GM19452 (cell line): ENCODE data around the gene SLC26A5.

ENCODE experiments used
- ATAC-seq: cut with Tn5 transposase; IDR thresholded peaks from one replicate; pipeline ENCODE4 v1.9.1; 2021; ENCODE audit not compliant: unreplicated experiment

Gene SLC26A5

GRCh38 chr7:103348452-103348851, 97.6 kb downstream of the SLC26A5 start:
- ATAC-seq, result no peak

- ATAC-seq, result peak; percentile 75
Measured at GRCh38 chr7:103347507-103348267, 98.3 kb downstream of the SLC26A5 start, which contains the start of gene PSMC2. Gene PSMC2 (plus strand): TSS chr7:103347643. CDS start chr7:103347712, 69 bp downstream.

GRCh38 chr7:103346396-103346795, 99.6 kb downstream of the SLC26A5 start:
- no peak for ATAC-seq

- peak; percentile 72 for ATAC-seq
Measured at GRCh38 chr7:103344453-103345149, 101.4 kb downstream of the SLC26A5 start, which contains the start of gene DNAJC2. Gene DNAJC2 (minus strand): TSS chr7:103344767. CDS start chr7:103344622, 145 bp downstream.

- ATAC-seq, result no peak
Measured at GRCh38 chr7:103343758-103344452, 102.1 kb downstream of the SLC26A5 start.

- no peak for ATAC-seq
Measured at GRCh38 chr7:103343332-103343731, 102.7 kb downstream of the SLC26A5 start.

GRCh38 chr7:103341466-103341865, 104.5 kb downstream of the SLC26A5 start:
- no peak for ATAC-seq

GRCh38 chr7:103338864-103339263, 107.1 kb downstream of the SLC26A5 start:
- no peak for ATAC-seq

- ATAC-seq, result no peak
Measured at GRCh38 chr7:103336761-103337160, 109.2 kb downstream of the SLC26A5 start.

- no peak for ATAC-seq
Measured at GRCh38 chr7:103325744-103326143, 120.3 kb downstream of the SLC26A5 start.
